ENCODE results near the gene CCM2.

CCM2 gene

DNA sequence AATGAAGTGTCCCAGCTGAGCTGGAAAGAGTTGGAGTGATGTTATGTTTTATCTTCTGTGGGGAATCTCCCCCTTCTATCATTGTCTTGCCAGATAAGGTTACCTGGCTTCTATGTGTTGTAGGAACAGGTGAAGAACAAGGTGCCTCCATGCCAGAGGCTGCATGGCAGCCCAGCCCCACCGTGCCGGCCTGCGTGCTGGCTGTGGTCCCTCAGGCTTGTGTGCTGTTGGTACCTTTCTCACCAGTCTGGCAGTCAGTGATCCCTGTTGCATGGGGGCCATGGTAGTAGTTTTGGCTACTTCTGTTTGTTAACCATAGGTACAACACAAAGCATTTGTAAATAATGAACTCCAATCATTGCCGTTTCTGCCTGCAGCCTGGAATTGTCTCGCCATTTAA, 37.9 kb downstream of the CCM2 start:
- DNase-seq: no peak

GRCh38 chr7:45039106-45039505, 39.1 kb downstream of the CCM2 start:
- no peak for DNase-seq

DNA sequence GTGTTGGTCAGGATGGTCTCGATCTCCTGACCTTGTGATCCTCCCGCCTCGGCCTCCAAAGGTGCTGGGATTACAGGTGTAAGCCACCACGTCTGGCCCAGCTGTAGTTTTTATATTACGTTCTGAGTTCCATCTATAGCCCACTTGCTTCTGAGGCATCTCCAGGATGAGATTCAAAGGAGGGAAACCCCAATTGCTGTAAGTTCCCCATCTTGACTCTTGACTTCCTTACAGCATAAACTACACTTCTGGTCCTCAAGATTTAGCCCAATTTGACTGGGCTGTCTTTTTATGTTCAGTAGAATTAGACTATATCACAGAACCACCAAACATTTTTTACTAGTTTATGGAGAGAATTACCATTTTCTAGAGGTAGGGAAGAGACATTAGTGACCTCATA, 44.3 kb downstream of the CCM2 start:
- DNase-seq: no peak

DNA sequence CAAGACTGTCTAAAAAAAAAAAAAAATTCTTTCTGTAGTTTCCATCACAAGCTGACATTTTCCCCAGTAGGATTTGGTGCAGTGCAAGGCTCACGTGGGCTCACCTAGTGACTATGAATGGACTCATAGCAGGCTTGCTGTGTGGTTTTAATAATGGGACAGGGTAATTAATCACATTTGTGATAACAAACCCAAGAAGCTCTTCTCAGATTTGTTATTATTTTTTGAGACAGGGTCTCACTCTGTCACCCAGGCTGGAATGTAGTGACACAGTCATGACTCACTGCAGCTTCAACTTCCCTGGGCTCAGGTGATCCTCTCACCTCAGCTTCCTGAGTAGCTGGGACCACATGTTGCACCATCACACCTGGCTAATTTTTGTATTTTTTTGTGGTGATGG, 48.7 kb downstream of the CCM2 start:
- no peak for DNase-seq

GRCh38 chr7:45050198-45050597, 50.2 kb downstream of the CCM2 start:
- no peak for DNase-seq

DNA sequence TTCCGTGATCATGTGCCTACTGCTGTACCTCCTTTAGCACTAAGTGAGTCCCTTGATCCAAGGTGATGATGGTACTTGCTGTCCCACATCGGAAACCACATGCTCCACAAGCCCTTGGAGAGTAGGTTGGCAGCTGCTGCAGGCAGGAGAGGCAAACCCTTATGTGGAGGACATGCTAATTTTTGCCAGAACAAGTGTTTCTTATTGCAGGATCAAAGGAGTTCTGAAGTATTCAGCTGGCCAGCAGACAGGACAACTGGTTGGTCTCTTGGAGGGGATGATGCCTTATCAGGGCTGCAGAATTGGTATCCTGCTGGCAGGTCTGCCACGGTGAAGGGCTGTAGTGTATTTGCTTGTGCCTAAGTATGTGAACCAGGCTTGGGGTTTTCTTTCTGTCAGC, 52.0 kb downstream of the CCM2 start:
- DNase-seq: no peak

DNA sequence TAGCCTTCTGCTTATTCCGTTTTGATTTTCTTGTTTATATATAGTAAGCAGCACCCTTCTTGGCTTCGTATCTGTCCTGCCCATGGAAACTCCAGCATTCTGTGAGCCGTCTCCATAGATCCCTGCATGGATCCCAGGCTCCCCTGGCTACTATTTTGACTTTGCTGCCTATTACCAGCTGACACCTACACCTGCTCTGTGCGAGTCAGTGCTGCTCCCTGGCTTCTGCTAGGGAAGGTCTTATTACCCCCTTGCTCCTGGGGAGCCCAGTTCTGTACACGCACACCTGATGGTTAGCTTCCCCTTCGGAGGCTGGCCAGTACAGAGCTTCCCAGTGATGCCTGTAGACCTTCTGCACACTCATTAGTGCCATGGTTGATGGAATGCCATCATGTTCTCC, 53.4 kb downstream of the CCM2 start:
- no peak for DNase-seq

- DNase-seq: no peak
Measured at GRCh38 chr7:45053941-45054340, 53.9 kb downstream of the CCM2 start.

DNA sequence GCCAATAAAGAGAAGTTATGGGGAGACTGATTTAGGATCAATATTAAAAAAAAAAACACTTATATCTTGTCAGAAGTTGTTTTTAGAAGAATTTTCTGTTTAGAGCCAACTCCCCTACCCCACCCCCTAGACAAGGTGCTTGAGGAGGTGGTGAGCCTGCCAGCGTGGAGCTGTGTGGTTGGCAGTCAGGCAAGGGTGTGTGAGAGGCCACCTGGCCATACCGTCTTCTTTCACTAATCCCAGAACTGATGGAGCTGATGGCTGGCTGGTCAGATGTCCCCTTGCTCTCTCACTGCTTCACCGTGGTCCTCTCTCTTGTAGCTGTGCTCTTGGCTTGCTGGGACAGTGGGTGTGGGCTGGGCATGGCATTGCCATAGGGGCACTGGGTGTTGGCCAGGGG, 54.4 kb downstream of the CCM2 start:
- DNase-seq: no peak

DNA sequence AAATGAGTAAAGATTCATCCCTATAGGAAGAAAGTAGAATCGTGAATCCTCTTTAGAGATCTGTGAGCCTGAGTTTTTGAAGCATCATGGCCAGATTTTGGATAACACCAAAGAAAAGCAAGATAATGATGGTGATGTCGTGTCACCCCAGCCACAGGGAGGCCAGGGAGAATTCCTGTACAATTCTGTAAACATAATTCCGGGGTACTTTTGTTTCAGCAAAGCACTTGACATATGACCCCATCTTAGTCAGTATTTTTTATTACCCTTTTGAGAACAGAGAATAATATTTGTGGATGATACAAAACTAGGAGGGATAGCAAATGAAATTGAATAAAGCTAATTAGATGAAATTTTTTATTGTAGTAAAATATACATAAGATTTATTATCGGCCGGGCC, 55.0 kb downstream of the CCM2 start:
- no peak for DNase-seq

GRCh38 chr7:45055594-45056219, 55.7 kb downstream of the CCM2 start:
- no peak for DNase-seq

- DNase-seq: no peak
Measured at GRCh38 chr7:45057878-45058277, 57.9 kb downstream of the CCM2 start.

- no peak for DNase-seq
Measured at GRCh38 chr7:45060295-45060694, 60.3 kb downstream of the CCM2 start.

DNA sequence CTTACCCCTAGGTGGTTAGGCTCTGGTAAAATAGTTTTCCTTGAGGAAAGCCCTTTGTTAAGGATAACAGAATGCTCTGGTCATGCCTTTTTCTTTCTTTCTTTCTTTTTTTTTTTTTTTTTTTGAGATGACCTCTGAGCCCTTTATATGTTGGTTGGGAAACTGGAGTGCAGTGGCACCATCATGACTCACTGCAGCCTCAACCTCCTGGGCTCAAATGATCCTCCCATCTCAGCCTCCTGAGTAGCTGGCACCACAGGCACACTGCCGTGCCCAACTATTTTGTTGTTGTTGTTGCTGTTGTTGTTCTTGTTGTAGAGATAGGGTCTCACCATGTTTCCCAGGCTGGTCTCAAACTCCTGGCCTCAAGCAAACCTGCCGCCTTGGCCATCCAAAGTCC, 61.4 kb downstream of the CCM2 start:
- no peak for DNase-seq

DNA sequence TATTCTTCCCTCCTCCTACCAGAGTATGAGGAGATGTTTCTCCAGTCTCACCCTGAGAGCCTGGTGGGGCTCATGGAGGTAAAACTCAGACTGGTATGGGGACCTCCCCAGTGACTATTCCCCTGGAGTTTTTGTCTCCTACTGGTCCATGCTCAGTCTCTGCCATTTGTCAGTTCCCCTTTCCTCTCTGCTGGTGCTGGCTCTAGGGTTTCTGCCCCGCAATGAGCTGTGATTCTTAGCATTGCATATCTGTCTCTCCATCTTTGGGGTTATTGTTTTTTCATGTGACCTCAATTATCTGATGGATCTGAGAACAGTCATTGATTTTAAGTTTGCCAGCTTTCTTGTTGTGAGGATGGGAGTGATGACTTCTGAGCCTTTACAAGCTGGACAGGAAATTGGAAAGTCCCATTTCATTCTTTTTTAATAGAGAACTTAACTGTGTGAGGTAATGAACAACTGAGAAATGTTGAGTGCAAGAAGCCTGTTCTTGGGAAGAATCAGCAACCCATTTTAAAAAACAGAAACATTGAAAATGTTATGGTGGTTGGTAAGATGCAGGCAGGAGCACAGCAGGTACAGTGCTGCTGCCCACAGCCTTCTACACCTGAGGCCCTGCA, 61.9 kb downstream of the CCM2 start:
- no peak for DNase-seq

- no peak for DNase-seq
Measured at GRCh38 chr7:45064047-45064725, 64.2 kb downstream of the CCM2 start.

GRCh38 chr7:45065031-45065995, 65.3 kb downstream of the CCM2 start:
- no peak for DNase-seq

- no peak for DNase-seq
Measured at GRCh38 chr7:45066409-45066808, 66.4 kb downstream of the CCM2 start.

DNA sequence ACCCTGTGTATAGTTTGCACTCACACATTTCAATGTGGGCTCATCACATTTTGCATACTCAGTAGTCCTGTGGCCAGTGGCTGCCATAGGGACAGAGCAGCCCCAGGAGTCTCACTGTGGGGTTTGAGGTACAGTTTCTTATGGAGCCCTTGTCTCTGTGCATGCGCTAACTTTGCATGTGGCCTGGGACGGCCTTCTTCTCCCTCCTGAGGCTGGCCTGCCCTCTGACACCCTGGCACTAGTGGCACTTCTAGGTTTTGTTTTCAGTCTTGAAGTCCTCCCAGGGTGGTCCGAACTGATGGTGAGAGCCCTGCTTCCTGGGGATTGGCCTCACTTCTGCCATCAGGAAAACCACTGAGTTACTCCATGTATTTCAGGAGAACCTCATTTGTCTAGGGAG, 67.6 kb downstream of the CCM2 start:
- DNase-seq: no peak

- DNase-seq: no peak
Measured at GRCh38 chr7:45068236-45069023, 68.4 kb downstream of the CCM2 start.

GRCh38 chr7:45069444-45070253, 69.6 kb downstream of the CCM2 start:
- DNase-seq: no peak

- DNase-seq: no peak
Measured at GRCh38 chr7:45070254-45070642, 70.2 kb downstream of the CCM2 start.
